ENCODE results near the gene ALB.

Gene ALB

GRCh38 chr4:73408181-73408867 is 4.2 kb downstream of the ALB start:
- no peak for DNase-seq (ENCODE audit: low read depth in 1 of 2, low spot score in 1 of 2)

GRCh38 chr4:73409012-73409862 is 5.2 kb downstream of the ALB start:
- DNase-seq (ENCODE audit: low read depth in 1 of 2, low spot score in 1 of 2) = no peak

GRCh38 chr4:73409978-73410548 is 6.0 kb downstream of the ALB start:
- DNase-seq (ENCODE audit: low read depth in 1 of 2, low spot score in 1 of 2) = no peak

- DNase-seq (ENCODE audit: low read depth in 1 of 2, low spot score in 1 of 2) = no peak
Measured at GRCh38 chr4:73410916-73411730, 7.0 kb downstream of the ALB start.

GRCh38 chr4:73411731-73412414 is 7.8 kb downstream of the ALB start:
- no peak for DNase-seq (ENCODE audit: low read depth in 1 of 2, low spot score in 1 of 2)

- DNase-seq (ENCODE audit: low read depth in 1 of 2, low spot score in 1 of 2) = no peak
Measured at GRCh38 chr4:73413294-73413755, 9.2 kb downstream of the ALB start.

GRCh38 chr4:73414936-73415271 is 10.8 kb downstream of the ALB start:
- DNase-seq (ENCODE audit: low read depth in 1 of 2, low spot score in 1 of 2) = no peak

- DNase-seq (ENCODE audit: low read depth in 1 of 2, low spot score in 1 of 2) = no peak
Measured at GRCh38 chr4:73415807-73416238, 11.7 kb downstream of the ALB start.

- DNase-seq (ENCODE audit: low read depth in 1 of 2, low spot score in 1 of 2) = no peak
Measured at GRCh38 chr4:73416423-73417087, 12.5 kb downstream of the ALB start.

- DNase-seq (ENCODE audit: low read depth in 1 of 2, low spot score in 1 of 2) = no peak
Measured at GRCh38 chr4:73417342-73417741, 13.3 kb downstream of the ALB start.

GRCh38 chr4:73417973-73418372 is 13.9 kb downstream of the ALB start:
- no peak for DNase-seq (ENCODE audit: low read depth in 1 of 2, low spot score in 1 of 2)

GRCh38 chr4:73418677-73419076 is 14.6 kb downstream of the ALB start:
- no peak for DNase-seq (ENCODE audit: low read depth in 1 of 2, low spot score in 1 of 2)

- DNase-seq (ENCODE audit: low read depth in 1 of 2, low spot score in 1 of 2) = no peak
Measured at GRCh38 chr4:73419106-73420038, 15.3 kb downstream of the ALB start.

GRCh38 chr4:73420615-73421014 is 16.5 kb downstream of the ALB start:
- DNase-seq (ENCODE audit: low read depth in 1 of 2, low spot score in 1 of 2) = no peak

- no peak for DNase-seq (ENCODE audit: low read depth in 1 of 2, low spot score in 1 of 2)
Measured at GRCh38 chr4:73421708-73422457, 17.8 kb downstream of the ALB start.

GRCh38 chr4:73422458-73422752 is 18.3 kb downstream of the ALB start:
- DNase-seq (ENCODE audit: low read depth in 1 of 2, low spot score in 1 of 2) = no peak

- DNase-seq (ENCODE audit: low read depth in 1 of 2, low spot score in 1 of 2) = no peak
Measured at GRCh38 chr4:73423184-73423583, 19.1 kb downstream of the ALB start.

- DNase-seq (ENCODE audit: low read depth in 1 of 2, low spot score in 1 of 2) = no peak
Measured at GRCh38 chr4:73426666-73427065, 22.6 kb downstream of the ALB start.

- DNase-seq (ENCODE audit: low read depth in 1 of 2, low spot score in 1 of 2) = no peak
Measured at GRCh38 chr4:73429118-73429517, 25.0 kb downstream of the ALB start.
